ENCODE measurements around the gene GPR17.

The GPR17 gene

DNA sequence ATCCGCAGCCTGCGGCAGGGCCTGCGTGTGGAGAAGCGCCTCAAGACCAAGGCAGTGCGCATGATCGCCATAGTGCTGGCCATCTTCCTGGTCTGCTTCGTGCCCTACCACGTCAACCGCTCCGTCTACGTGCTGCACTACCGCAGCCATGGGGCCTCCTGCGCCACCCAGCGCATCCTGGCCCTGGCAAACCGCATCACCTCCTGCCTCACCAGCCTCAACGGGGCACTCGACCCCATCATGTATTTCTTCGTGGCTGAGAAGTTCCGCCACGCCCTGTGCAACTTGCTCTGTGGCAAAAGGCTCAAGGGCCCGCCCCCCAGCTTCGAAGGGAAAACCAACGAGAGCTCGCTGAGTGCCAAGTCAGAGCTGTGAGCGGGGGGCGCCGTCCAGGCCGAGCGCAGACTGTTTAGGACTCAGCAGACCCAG lies 5.4 kb downstream of the GPR17 start:
- in situ Hi-C loops (cut with MboI; ENCODE audit: low pct_unique_long_range_greater_than_20kb, low sequenced_read_pairs, unreplicated experiment), result no loop called here
- TF ChIP-seq, protein P1, sequence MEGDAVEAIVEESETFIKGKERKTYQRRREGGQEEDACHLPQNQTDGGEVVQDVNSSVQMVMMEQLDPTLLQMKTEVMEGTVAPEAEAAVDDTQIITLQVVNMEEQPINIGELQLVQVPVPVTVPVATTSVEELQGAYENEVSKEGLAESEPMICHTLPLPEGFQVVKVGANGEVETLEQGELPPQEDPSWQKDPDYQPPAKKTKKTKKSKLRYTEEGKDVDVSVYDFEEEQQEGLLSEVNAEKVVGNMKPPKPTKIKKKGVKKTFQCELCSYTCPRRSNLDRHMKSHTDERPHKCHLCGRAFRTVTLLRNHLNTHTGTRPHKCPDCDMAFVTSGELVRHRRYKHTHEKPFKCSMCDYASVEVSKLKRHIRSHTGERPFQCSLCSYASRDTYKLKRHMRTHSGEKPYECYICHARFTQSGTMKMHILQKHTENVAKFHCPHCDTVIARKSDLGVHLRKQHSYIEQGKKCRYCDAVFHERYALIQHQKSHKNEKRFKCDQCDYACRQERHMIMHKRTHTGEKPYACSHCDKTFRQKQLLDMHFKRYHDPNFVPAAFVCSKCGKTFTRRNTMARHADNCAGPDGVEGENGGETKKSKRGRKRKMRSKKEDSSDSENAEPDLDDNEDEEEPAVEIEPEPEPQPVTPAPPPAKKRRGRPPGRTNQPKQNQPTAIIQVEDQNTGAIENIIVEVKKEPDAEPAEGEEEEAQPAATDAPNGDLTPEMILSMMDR (IDR thresholded peaks at IDR 0.05; ENCODE audit: extremely low read depth, insufficient read depth, missing control alignments), result no peak
- DNase-seq (ENCODE audit: low spot score), result no peak

DNA sequence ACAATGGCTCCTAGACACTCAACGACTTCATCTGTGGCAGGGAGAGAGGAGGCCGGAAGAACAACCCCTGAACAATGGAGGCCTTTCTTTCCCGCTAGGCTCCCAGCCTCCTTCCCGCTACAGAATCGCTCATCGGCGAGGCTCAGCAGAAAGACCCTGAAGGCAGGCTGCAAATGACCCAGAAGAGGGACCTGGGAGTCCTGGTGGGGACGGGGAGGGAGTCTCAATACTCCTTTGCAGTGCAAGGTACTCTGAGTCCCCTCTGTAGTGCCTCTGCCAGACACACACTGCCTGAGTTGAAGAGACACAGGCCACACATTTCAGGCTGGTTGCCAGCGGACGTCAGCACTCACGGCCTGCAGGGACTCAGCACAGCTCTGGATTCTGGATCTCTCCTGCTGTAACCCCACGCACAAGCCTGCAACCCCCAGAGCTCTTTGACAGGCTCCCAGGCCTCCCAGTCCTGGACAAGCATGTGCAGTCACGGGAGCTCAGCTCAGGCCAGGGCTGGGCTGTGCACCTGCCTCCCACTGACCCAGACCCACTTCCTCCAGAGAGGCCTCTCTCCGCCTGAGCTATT lies 6.1 kb downstream of the GPR17 start:
- no peak for DNase-seq (ENCODE audit: low spot score)
- in situ Hi-C loops (cut with MboI; ENCODE audit: low pct_unique_long_range_greater_than_20kb, low sequenced_read_pairs, unreplicated experiment), result no loop called here
- TF ChIP-seq, protein P1 (IDR thresholded peaks at IDR 0.05; ENCODE audit: extremely low read depth, insufficient read depth, missing control alignments), result no peak

DNA sequence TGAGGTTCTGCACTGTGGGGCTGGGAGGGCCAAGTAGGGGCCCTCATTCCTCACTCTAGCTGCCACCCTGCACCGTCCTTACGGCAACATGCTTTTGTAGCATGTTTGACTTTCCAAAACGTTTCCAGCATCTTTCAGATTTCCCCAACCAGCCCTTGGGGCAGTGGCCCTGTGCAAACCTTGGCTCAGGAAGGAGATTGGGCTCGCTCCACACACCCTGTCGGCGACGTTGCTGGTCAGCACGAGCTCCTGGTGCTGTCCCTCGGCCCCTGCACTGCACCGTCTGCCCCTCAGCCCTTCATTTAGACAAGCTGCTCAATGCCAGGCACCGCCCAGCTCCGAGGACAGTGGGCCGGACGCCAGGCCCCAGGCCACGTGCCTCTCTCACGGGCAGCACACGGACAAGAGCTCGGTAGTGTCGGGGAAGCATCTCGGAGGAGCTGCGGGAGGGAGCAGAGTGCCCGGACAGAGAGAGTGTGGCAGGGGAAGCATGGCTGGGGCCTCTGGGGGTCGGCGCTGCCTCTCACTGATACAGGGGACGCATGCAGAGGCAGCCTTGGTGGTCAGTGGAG lies 6.9 kb downstream of the GPR17 start:
- DNase-seq (ENCODE audit: low spot score), result no peak
- TF ChIP-seq, protein P1 (IDR thresholded peaks at IDR 0.05; ENCODE audit: extremely low read depth, insufficient read depth, missing control alignments), result no peak
- in situ Hi-C loops (cut with MboI; ENCODE audit: low pct_unique_long_range_greater_than_20kb, low sequenced_read_pairs, unreplicated experiment), result no loop called here

DNA sequence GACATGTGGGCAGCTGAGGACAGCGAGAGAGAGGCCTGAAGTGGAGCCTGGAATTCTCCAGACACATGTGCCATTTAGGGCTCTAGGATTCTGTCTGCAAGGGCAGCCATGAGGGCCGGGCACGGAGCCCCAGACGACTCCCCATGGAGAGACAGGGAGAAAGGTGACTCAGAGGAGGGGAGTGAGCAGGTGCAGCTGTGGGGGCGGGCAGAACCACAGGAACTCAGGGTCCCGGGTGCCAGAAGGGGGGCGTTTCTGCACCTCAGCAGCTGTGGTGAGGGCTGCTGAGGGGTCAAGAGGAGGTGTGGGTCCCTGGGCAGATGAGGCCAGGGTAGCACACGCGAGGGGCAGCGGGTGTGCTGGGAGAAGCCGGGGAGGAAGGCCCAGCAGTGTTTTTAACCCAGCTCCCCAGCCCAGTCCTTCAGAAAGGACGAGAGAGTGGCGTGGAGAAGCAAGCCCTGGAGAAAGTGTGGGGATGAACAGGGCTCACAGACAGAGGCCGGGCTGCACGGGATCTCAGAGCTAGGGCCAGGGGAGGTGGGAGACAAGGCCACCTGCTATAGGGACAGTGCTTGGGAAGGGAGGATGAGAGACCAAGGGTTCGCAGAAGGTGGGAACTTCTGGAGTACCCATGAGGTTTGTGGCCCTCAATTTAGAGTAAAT lies 7.6 kb downstream of the GPR17 start:
- in situ Hi-C loops (cut with MboI; ENCODE audit: low pct_unique_long_range_greater_than_20kb, low sequenced_read_pairs, unreplicated experiment), result no loop called here
- TF ChIP-seq, protein P1 (IDR thresholded peaks at IDR 0.05; ENCODE audit: extremely low read depth, insufficient read depth, missing control alignments), result no peak
- no peak for DNase-seq (ENCODE audit: low spot score)

DNA sequence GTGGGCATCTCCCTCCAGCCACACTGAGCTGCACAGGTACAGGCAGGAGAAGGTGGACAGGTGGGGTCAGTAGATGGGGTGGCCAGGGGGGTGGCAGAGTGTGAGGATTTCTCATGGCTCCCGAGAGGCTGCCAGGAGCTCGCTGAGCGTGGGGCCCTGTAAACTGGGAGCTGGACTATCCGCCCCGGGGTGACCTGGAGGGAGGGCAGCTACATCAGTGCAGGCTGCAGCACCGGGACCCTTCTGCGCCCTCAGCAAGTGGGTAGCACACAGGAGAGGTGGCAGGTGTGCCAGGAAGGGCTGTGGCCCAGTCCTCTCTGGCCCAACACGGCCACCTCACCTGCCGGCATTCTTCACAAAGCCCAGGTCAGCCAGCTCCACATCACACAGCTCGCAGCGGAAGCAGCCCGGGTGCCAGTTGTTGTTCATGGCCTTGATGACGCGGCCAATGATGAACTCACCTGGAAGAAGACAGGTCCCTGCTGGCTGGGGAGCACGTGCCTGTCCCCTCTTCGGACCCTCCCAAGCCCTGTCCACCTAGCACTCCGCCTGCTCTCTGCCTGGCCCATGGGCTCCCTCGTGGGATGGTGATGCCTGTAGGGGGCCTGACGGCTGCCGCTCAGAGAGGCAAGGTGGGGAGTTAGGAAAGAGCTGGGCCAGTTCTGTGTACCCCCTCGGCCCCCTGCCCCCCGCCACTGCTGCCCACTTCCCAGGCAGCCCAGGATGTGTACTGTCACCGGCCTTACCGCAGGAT lies 8.3 kb downstream of the GPR17 start:
- DNase-seq (ENCODE audit: low spot score), result no peak
- in situ Hi-C loops (cut with MboI; ENCODE audit: low pct_unique_long_range_greater_than_20kb, low sequenced_read_pairs, unreplicated experiment), result no loop called here
- TF ChIP-seq, protein P1 (IDR thresholded peaks at IDR 0.05; ENCODE audit: extremely low read depth, insufficient read depth, missing control alignments), result no peak

DNA sequence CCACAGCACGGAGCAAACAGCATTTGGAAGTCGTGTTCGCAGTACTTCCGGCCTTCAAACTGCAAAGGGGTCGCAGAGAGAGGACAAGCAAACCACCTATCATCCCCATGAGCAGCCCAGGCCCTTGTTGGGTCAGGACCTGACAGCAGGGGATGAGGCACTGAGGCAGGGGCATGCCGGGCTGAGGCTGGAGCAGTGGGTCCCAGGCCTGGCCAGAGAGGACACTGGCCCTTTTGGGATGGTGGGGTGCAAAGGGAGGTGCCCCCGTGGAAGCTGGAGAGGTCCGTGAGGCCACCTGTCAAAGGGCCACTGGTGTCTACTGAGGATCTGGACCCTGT lies 8.9 kb downstream of the GPR17 start:
- TF ChIP-seq, protein P1 (IDR thresholded peaks at IDR 0.05; ENCODE audit: extremely low read depth, insufficient read depth, missing control alignments), result no peak
- in situ Hi-C loops (cut with MboI; ENCODE audit: low pct_unique_long_range_greater_than_20kb, low sequenced_read_pairs, unreplicated experiment), result no loop called here

More for the DNA sequence above, 8.9 kb downstream of the GPR17 start:
- no peak for DNase-seq (ENCODE audit: low spot score)

All from GM13977 (cell line).